ENCODE measurements around the gene ITIH1. TPM values are rescaled to one million over a fixed set of nuclear protein-coding genes. Genes with fewer than 3 reads are reported as not detected.

Gene ITIH1
- total RNA-seq, 1 donor = under 0.01 TPM

GRCh38 chr3:52836986-52837385 is 59.6 kb downstream of the ITIH1 start:
- DNase-seq (ENCODE audit: low read depth in 2 of 3, low spot score in 2 of 3) = no peak

GRCh38 chr3:52838561-52839267 is 61.3 kb downstream of the ITIH1 start:
- DNase-seq (ENCODE audit: low read depth in 2 of 3, low spot score in 2 of 3) = no peak

- DNase-seq (ENCODE audit: low read depth in 2 of 3, low spot score in 2 of 3) = no peak
Measured at GRCh38 chr3:52839268-52839575, 61.8 kb downstream of the ITIH1 start.

GRCh38 chr3:52839892-52840545 is 62.6 kb downstream of the ITIH1 start:
- DNase-seq (ENCODE audit: low read depth in 2 of 3, low spot score in 2 of 3) = no peak

- no peak for DNase-seq (ENCODE audit: low read depth in 2 of 3, low spot score in 2 of 3)
Measured at GRCh38 chr3:52841211-52841980, 64.0 kb downstream of the ITIH1 start.

Small RNAs within 50 kb of the gene (small RNA-seq; reads per million reads assigned to genes)
- gene AC006254.2 = not detected
- gene MUSTN1 = not detected

Other genes with a start within 250 kb of the ITIH1 start
- gene NT5DC2, start 243.7 kb upstream of the ITIH1 start, total RNA-seq = 40.4 TPM
- gene UQCC5, start 241.0 kb upstream of the ITIH1 start, total RNA-seq = 1.9 TPM
- gene PBRM1, start 91.7 kb upstream of the ITIH1 start, total RNA-seq = 63.3 TPM
- 22.6 TPM for gene GNL3, start 91.6 kb upstream of the ITIH1 start, total RNA-seq
- 31.0 TPM for gene GLT8D1, start 71.8 kb upstream of the ITIH1 start, total RNA-seq
- 44.7 TPM for gene SPCS1, start 71.5 kb upstream of the ITIH1 start, total RNA-seq
- 12.1 TPM for gene NEK4, start 6.7 kb upstream of the ITIH1 start, total RNA-seq
- gene ITIH3, start 17.2 kb downstream of the ITIH1 start, total RNA-seq = not detected
- 7.5 TPM for gene ITIH4, start 53.1 kb downstream of the ITIH1 start, total RNA-seq
- gene MUSTN1, start 57.4 kb downstream of the ITIH1 start, total RNA-seq = 0.27 TPM
- gene STIMATE, start 119.9 kb downstream of the ITIH1 start, total RNA-seq = 13.2 TPM